ENCODE results near the gene MRTFB.

The MRTFB gene

DNA sequence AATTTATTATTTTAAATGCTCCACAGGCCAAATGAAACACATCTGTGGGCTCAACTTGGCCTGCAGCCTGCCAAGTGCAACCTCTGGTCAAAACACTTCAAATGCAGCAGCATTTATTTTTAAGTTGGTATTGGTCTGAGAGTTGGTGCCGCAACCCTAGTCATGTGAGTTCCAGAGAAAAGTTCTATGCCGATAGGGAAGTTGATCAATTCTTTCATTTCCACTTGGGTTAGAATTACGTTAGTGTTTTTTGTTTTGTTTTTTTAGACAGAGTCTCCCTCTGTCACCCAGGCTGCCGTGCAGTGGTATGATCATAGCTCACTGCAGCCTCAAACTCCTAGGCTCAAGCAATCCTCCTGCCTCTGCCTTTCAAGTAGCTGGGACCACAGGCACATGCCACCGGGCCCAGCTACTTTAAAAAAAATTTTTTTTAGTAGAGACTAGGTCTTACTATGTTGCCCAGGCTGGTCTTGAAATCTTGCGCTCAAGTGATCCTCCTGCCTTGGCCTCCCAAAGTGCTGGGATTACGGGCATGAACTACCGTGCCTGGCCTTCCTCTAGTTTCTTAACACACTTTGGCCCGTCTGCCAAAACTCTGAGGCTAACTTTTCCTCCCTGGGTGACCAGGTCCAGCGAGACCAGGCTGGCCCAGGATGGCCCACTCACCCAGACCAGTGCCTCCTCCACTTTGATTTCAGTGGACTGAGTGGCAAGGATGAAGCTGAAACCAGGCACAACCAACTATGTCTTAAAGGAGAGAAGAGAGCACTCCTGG lies 221.1 kb downstream of the MRTFB start:
- DNase-seq: no peak

GRCh38 chr16:14296663-14297062 lies 225.5 kb downstream of the MRTFB start:
- DNase-seq: no peak

DNA sequence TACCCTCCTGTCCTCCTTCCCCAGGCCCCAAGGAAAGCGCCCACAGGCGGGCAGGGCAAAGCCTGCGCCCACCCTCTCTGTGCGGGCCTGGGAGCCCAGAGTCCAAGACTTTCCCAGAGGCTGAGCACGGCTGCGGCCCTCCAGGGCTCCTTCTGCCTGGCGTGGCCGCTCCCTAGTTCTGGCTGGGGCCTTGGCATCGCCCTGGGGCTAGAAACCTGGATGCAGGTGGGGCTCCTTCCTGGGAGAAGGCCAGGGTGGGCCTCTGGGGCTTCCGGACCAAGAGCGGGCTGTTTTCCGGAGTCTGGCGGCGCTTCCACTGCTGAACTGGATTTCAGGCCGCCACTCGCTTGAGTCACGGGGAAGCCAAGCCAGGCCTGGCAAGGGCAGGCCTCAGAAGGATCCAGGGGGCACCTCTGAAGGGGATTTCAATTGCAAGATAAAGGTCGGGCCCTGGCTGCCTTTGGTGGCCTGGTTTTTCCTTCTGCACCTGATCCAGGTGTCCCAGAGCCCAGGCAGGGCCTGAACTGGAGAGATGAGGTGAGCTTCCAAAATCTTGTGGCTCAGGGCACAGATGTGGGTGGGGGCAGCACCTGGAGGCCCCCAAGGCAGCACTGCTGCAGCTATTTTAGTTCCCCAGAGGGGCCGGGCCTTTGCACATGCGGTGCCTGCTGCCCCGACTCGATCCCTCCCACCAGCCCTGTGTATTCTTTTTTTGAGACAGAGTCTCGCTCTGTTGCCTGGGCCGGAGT lies 227.4 kb downstream of the MRTFB start:
- DNase-seq: no peak

DNA sequence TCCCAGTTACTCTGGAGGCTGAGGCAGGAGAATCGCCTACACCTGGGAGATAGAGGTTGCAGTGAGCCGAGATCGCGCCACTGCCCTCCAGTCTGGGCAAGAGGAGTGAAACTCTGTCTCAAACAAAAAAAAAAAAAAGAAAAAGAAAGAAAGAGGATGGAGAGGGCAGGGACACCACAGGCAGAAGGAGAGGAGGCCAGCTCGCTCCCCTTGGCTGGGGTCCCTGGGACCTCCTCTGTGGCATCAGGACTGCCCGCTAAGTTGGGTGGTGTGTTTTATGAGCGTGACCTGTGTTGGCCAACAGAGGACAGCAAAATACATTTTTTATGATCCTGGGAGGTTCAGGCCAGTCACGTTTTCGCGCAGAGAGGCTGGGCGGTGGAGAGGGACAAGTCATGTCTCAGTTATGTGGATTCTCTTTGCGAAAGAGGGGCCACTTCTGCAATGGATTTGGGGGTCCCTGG lies 229.6 kb downstream of the MRTFB start:
- DNase-seq: peak; percentile 9

- peak; percentile 9 for DNase-seq
Observed at GRCh38 chr16:14301169-14302030, 230.3 kb downstream of the MRTFB start.

DNA sequence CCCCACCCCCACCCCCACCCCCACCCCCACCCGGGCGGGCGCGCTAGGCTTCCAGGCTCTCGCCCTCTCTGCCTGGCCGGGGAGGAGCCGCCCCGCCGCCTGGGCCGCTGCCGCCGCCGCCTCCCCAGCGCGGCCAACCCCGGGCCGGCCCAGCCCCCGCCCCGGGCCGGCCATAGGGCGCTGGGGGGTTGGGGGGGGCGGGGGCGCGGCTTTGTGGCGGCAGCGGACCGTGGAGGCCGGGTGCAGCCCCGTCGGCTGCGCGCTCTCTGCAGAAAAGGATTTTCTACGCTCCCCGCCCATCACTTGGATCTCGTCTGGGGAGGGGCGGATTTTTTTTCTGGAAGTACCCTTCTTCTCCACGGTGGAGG lies 230.9 kb downstream of the MRTFB start:
- peak; percentile 6 for DNase-seq

DNA sequence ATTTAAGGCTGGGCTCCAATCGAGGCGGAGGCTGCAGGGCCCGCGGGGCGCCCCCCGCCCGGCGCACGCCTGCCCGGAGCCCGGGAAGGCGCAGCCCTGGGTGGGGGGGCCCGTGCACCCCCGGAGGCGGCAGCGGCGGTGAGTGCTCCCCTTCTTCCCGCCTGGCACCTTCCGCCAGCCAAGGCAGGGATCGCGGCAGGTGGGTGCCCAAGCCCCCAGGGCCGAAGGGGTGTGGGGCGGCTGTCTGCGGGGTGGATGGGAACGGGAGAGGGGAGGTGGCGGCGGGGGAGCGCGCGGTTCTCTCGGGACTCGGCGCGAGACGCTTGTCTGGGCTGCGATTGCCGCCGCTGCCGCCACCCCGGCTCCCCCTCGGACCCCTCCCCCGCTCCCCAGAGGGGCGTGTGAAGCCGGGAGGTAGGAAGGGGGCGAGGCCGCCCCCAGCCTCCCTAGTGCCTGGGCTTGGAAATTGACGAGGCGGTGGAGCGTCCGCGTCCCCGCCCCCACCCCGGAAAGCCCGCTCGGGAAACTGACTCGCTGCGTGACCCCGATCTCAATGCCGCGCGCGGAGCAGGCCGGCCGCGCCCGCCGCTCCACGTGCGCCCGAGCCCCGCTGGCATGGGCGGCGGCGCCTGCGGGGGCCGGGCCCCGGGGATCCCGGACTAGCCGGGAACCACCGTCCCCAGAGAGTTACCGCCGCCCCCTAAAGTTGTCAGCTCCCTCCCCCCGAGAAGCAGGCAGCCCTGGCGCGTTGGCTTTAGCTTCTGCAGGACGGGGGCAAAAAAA lies 231.5 kb downstream of the MRTFB start:
- peak; percentile 18 for DNase-seq

GRCh38 chr16:14303182-14303618 lies 232.1 kb downstream of the MRTFB start:
- no peak for DNase-seq

DNA sequence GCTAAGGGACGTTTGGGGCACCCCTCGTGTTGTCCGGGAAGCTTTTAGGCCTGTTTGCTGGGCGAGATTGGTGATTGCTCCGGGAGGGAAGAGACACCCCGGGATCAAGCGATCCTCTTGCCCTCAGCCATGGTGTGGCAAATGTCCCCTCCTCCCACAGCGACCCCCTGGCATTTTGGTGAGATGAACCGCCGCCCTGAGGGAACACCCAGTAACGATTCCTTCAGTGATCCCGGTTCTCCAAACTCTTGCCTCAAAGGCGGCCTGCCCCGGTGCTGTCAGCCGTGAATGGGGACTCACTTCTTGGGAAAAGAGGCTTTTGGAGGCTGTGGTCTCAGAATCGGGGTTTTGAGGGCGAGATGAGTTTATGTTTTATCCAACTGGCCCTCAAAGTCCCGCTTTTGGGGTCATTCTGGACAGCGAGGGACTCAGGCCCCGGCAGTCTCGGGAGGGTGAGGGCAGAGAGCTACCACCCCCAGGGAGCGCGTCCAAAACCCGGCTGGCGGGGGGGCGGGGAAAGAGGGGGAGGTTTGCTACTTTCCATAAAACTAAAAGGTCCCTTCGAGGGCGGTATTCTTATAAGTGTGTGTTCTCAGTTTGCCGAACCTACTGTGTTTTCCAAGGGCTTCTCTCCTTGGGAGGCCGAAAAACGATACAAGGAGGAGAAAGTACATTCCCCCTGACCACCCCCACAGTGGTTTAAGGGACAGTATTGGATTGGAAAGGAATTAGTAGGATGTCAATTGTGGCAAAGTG lies 232.7 kb downstream of the MRTFB start:
- no peak for DNase-seq

DNA sequence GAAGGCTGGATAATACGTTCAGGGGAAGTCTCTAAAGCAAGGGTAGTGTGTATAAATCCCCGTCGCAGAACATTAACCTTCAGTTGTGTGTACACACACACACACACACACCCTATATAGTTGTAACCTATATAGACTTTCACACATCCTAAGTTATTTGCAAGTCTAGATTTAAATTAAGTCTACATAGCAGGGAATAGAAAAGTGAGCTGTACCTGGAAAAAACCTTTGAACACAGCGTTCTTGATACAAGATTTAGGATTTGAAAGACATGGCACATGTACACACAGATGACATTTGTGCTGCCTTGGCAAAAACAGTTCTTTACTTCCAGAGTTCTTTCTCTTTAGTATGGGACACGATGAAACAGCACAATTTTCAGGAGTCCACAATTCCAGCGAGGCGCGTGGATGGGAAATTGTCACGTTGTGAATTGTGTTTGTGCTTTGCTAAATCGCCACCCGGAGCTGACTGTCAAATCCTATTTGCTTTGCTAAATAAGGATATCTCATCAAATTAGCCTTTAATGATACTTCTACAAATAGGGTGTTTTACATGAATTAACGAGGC lies 233.9 kb downstream of the MRTFB start:
- DNase-seq: no peak

- no peak for DNase-seq
Observed at GRCh38 chr16:14306485-14307058, 235.5 kb downstream of the MRTFB start.

GRCh38 chr16:14307059-14307526 lies 236.0 kb downstream of the MRTFB start:
- DNase-seq: no peak

DNA sequence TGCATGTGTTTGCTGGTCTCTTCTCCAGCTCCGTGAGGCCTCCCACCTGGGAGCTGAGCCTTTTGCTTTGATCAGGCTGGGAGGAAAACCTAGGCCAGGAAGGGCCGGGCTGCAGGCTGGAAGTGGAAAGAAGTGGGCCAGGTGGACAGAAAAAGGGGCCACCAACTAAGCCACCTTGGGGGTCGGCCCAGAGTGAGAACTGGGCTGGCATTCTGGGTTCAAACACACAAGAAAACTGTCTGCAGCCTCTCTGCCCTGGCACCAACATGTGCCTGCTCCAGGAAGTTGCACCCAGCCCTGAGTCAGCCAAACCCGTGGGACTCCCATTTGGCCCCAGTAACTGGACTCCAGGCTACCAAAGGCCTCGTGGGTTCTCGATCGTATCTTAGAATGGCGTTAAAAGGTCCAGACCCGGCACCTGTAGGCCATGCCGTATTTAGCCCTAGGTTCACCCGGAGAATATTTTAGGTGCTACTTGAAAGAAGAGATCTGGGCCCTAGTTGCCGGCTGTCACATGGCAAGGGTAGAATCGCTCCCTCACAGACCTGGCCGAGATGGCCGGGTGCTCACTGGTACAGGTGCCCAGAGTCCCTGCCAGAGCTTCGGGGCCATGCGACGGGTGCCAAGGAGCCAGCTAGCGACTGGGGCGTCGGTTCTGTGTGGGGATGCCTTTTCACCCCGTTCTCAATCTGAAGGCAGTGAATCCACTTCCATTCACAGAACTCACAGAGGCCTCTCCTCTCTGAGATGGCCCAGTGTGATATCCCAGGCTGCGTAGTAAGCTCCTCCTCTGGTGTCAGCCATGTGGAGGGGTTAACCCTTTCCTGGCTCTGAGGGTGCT lies 236.6 kb downstream of the MRTFB start:
- no peak for DNase-seq

DNA sequence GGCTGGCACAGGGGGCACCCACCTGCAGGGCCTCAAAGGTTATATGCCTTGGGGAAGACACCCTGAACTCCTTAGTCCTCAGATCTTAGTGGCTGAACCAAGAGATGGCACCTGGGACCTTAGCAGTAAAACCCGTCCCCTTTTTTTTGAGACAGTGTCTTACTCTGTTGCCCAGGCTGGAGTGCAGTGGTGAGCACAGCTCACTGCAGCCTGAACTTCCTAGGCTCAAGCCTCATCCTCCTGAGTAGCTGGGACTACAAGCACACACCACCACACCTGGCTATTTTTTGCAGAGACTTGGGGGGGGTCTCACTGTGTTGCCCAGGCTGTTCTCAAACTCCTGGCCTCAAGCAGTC lies 237.2 kb downstream of the MRTFB start:
- DNase-seq: no peak

GRCh38 chr16:14309001-14309886 lies 238.1 kb downstream of the MRTFB start:
- no peak for DNase-seq

- DNase-seq: no peak
Observed at GRCh38 chr16:14309906-14310305, 238.8 kb downstream of the MRTFB start.

- DNase-seq: no peak
Observed at GRCh38 chr16:14310519-14310991, 239.4 kb downstream of the MRTFB start.

- no peak for DNase-seq
Observed at GRCh38 chr16:14314116-14314515, 243.0 kb downstream of the MRTFB start.

All from activated naive CD4-positive, alpha-beta T cell treated with Interleukin-2 at 50 U/mL for 16 hours (primary cell).